Fibroblast of lung (primary cell): Measurements from ENCODE around the gene PCBP3.

Experiments
- EZH2 ChIP-seq: IDR thresholded peaks from 2 replicates; pipeline ENCODE4 v1.5.1; 2012; ENCODE audit warnings: low read length, control low read depth, mild to moderate bottlenecking; ENCODE audit errors: missing control alignments
- TF ChIP-seq, protein P1 (sequence below), 2 donors: IDR thresholded peaks in 1 of 2; conservative IDR thresholded peaks in 1 of 2; 1 replicate in 1 of 2; 2 replicates in 1 of 2; pipeline ENCODE4 v1.5.1; 2011 to 2012; ENCODE audit warnings: low read length in 2 of 2, control low read depth in 1 of 2, inconsistent platforms in 1 of 2, low read depth in 1 of 2, mild to moderate bottlenecking in 1 of 2

GRCh38 chr21:45976701-45977311, 333.3 kb downstream of the PCBP3 start:
- TF ChIP-seq, protein P1, sequence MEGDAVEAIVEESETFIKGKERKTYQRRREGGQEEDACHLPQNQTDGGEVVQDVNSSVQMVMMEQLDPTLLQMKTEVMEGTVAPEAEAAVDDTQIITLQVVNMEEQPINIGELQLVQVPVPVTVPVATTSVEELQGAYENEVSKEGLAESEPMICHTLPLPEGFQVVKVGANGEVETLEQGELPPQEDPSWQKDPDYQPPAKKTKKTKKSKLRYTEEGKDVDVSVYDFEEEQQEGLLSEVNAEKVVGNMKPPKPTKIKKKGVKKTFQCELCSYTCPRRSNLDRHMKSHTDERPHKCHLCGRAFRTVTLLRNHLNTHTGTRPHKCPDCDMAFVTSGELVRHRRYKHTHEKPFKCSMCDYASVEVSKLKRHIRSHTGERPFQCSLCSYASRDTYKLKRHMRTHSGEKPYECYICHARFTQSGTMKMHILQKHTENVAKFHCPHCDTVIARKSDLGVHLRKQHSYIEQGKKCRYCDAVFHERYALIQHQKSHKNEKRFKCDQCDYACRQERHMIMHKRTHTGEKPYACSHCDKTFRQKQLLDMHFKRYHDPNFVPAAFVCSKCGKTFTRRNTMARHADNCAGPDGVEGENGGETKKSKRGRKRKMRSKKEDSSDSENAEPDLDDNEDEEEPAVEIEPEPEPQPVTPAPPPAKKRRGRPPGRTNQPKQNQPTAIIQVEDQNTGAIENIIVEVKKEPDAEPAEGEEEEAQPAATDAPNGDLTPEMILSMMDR (conservative IDR thresholded peaks at IDR 0.05 in 1 of 2, IDR thresholded peaks at IDR 0.05 in 1 of 2; ENCODE audit: low read depth in 1 of 2, low read length in 2 of 2), result no peak
- TF ChIP-seq EZH2, result no peak
